HCT116 (cell line): Measurements from ENCODE around the gene PDLIM4. TPM values are rescaled to one million over a fixed set of nuclear protein-coding genes. Genes with fewer than 3 reads are reported as not detected.

ENCODE experiments used
- ATAC-seq: fragments of 200-7000 bp; cut with Tn5 transposase; 2 replicates; pipeline ENCODE4 v1.9.1; 2020; ENCODE audit warnings: mild to moderate bottlenecking, moderate library complexity
- BruUV-seq: library from RNA; stranded (reverse); fragments of 400-500 nt; replicated peaks from 2 replicates; lab custom pipeline; 2021; lab: Mats Ljungman, UMichigan
- CTCF ChIA-PET: fragments of 300-600 bp; sonication (Branson Sonifier 250); formaldehyde crosslinking; loops from one replicate; lab custom pipeline; 2021; ENCODE audit warnings: antibody characterized with exemption; lab: Charles Lee
- POLR2A ChIA-PET: fragments of 300-600, 350-600 bp; sonication (Branson Sonifier 250); formaldehyde crosslinking; loops from one replicate; lab custom pipeline; 2021; ENCODE audit warnings: antibody characterized with exemption; lab: Charles Lee
- RAD21 ChIA-PET, 2 experiments: fragments of 300-600 bp; sonication (Branson Sonifier 250); formaldehyde crosslinking; loops; one replicate each; lab custom pipeline; 2023; ENCODE audit warnings: low total read pairs in 2 of 2; ENCODE audit not compliant: uncharacterized antibody in 2 of 2, unreplicated experiment in 2 of 2, low non-redundant PET in 1 of 2; lab: Charles Lee
- DNase-seq: peaks from one replicate; pipeline ENCODE4 v3.0.0-alpha.2; 2010; ENCODE audit warnings: low read depth, low spot score
- H2AFZ ChIP-seq: fragments of 200-600 bp; shearing (Covaris generic), sonication (generic); 2 replicates; pipeline ENCODE4 v1.6.1; 2017; ENCODE audit warnings: low read depth, mixed run types, mixed read lengths, antibody characterized with exemption, low read length; ENCODE audit not compliant: poor library complexity, severe bottlenecking
- H3K27ac ChIP-seq: 2 replicates; pipeline ENCODE4 v1.5.1; 2012; ENCODE audit warnings: low read depth, low read length
- H3K27me3 ChIP-seq: fragments of 200-600 bp; sonication (generic); 2 replicates; pipeline ENCODE4 v1.6.1; 2016; ENCODE audit warnings: mixed run types, low read length, mixed read lengths; ENCODE audit not compliant: insufficient read depth
- H3K36me3 ChIP-seq, 2 experiments: fragments of 200-500 bp in 1 of 2; fragments of 200-600 bp in 1 of 2; sonication (Bioruptor generic) in 1 of 2; sonication (generic) in 1 of 2; 2 replicates each; pipeline versions ENCODE4 v1.5.1 to v1.6.1; 2014 to 2016; ENCODE audit warnings: low read length in 2 of 2, inconsistent platforms in 1 of 2, mixed read lengths in 1 of 2, mixed run types in 1 of 2; ENCODE audit not compliant: insufficient read depth in 2 of 2, control insufficient read depth in 1 of 2
- H3K4me1 ChIP-seq, 2 experiments: fragments of 200-600 bp in 1 of 2; sonication (generic) in 1 of 2; 2 replicates each; pipeline versions ENCODE4 v1.5.1 to v1.6.1; 2012 to 2017; ENCODE audit warnings: low read length in 2 of 2, inconsistent platforms in 1 of 2, mild to moderate bottlenecking in 1 of 2, mixed read lengths in 1 of 2, mixed run types in 1 of 2, moderate library complexity in 1 of 2; ENCODE audit not compliant: insufficient read depth in 2 of 2, control insufficient read depth in 1 of 2
- H3K4me2 ChIP-seq: fragments of 200-600 bp; sonication (generic); 2 replicates; pipeline ENCODE4 v1.6.1; 2017; ENCODE audit warnings: mixed run types, low read length, mixed read lengths
- H3K4me3 ChIP-seq, 2 experiments: fragments of 200-600 bp in 1 of 2; sonication (generic) in 1 of 2; replicated peaks in 1 of 2; 2 replicates each; pipeline ENCODE4 v1.5.1; 2011 to 2016; ENCODE audit warnings: low read length in 2 of 2, control low read depth in 1 of 2, low read depth in 1 of 2, mild to moderate bottlenecking in 1 of 2, mixed read lengths in 1 of 2, mixed run types in 1 of 2
- H3K79me2 ChIP-seq: fragments of 200-600 bp; sonication (generic); 2 replicates; pipeline ENCODE4 v1.6.1; 2017; ENCODE audit warnings: mild to moderate bottlenecking, mixed run types, low read length, moderate library complexity, mixed read lengths; ENCODE audit not compliant: insufficient read depth
- H3K9ac ChIP-seq: fragments of 200-600 bp; sonication (generic); 2 replicates; pipeline ENCODE4 v1.6.1; 2016; ENCODE audit warnings: low read length, mixed read lengths
- H3K9me2 ChIP-seq: fragments of 200-600 bp; sonication (generic), shearing (Covaris generic); 2 replicates; pipeline ENCODE4 v1.6.1; 2017; ENCODE audit warnings: mixed run types, mild to moderate bottlenecking, moderate library complexity; ENCODE audit not compliant: insufficient read depth
- H3K9me3 ChIP-seq, 2 experiments: fragments of 200-500 bp in 1 of 2; fragments of 200-600 bp in 1 of 2; sonication (Bioruptor generic) in 1 of 2; sonication (generic) in 1 of 2; 2 replicates each; pipeline ENCODE4 v1.6.1; 2014 to 2017; ENCODE audit warnings: low read length in 2 of 2, mixed read lengths in 2 of 2, inconsistent platforms in 1 of 2, low read depth in 1 of 2, mild to moderate bottlenecking in 1 of 2, mixed run types in 1 of 2, moderate library complexity in 1 of 2; ENCODE audit not compliant: control insufficient read depth in 1 of 2, insufficient read depth in 1 of 2
- H4K20me1 ChIP-seq: fragments of 200-600 bp; sonication (generic), shearing (Covaris generic); 2 replicates; pipeline ENCODE4 v1.6.1; 2017; ENCODE audit warnings: mixed run types, mild to moderate bottlenecking, moderate library complexity; ENCODE audit not compliant: insufficient read depth
- EGR1 ChIP-seq: IDR thresholded peaks from 2 replicates; pipeline ENCODE4 v1.6.1; 2012; ENCODE audit warnings: low read depth
- ELF1 ChIP-seq: IDR thresholded peaks from 2 replicates; pipeline ENCODE4 v1.6.1; 2012; ENCODE audit warnings: low read depth, borderline replicate concordance
- EZH2 ChIP-seq: fragments of 200-600 bp; sonication (generic); IDR thresholded peaks from 2 replicates; pipeline ENCODE4 v1.6.1; 2017; ENCODE audit warnings: antibody characterized with exemption, mixed run types
- EZH2phosphoT487 ChIP-seq: fragments of 200-600 bp; IDR thresholded peaks from 2 replicates; pipeline ENCODE4 v1.6.1; 2018; ENCODE audit warnings: antibody characterized with exemption, borderline replicate concordance
- FOSL1 ChIP-seq: IDR thresholded peaks from 2 replicates; pipeline ENCODE4 v1.6.1; 2012; ENCODE audit warnings: low read depth
- JUND ChIP-seq: IDR thresholded peaks from 2 replicates; pipeline ENCODE4 v1.6.1; 2012
- POLR2A ChIP-seq: IDR thresholded peaks from 2 replicates; pipeline ENCODE4 v1.7.0; 2011; ENCODE audit warnings: borderline replicate concordance; ENCODE audit not compliant: insufficient read depth, insufficient read length; ENCODE audit errors: extremely low read depth
- RAD21 ChIP-seq: IDR thresholded peaks from 2 replicates; pipeline ENCODE4 v1.6.1; 2012; ENCODE audit warnings: low read depth, mild to moderate bottlenecking
- SIN3A ChIP-seq: IDR thresholded peaks from 2 replicates; pipeline ENCODE4 v1.6.1; 2012; ENCODE audit warnings: low read depth
- SP1 ChIP-seq: IDR thresholded peaks from 2 replicates; pipeline ENCODE4 v1.6.1; 2012; ENCODE audit warnings: low read depth
- SRF ChIP-seq: IDR thresholded peaks from 2 replicates; pipeline ENCODE4 v1.6.1; 2012; ENCODE audit warnings: low read depth
- TCF7L2 ChIP-seq: IDR thresholded peaks from 2 replicates; pipeline ENCODE4 v1.7.0; 2011; ENCODE audit warnings: borderline replicate concordance, inconsistent platforms; ENCODE audit not compliant: insufficient read depth, insufficient read length; ENCODE audit errors: extremely low read depth
- YY1 ChIP-seq: IDR thresholded peaks from 2 replicates; pipeline ENCODE4 v1.6.1; 2011; ENCODE audit warnings: low read length, low read depth, moderate library complexity, mild to moderate bottlenecking; ENCODE audit not compliant: insufficient replicate concordance; ENCODE audit errors: extremely low read depth
- ZFX ChIP-seq: fragments of 450-650 bp; IDR thresholded peaks from 2 replicates; pipeline ENCODE4 v1.6.1; 2017
- intact Hi-C: fragments of 100-400 bp; cut with micrococcal nuclease; formaldehyde crosslinking; loops from 2 replicates; pipeline ENCODE4 v1.10.0; 2022
- total RNA-seq: library from RNA; stranded (reverse); gene quantifications from one replicate; pipeline ENCODE4 v1.2.1, GENCODE V29; 2021; ENCODE audit not compliant: unreplicated experiment
- TF ChIP-seq, protein P1 (sequence below), 3 experiments: fragments of 200-600 bp in 1 of 3; sonication (generic) in 1 of 3; IDR thresholded peaks in 2 of 3; conservative IDR thresholded peaks in 1 of 3; 2 replicates each; pipeline ENCODE4 v1.5.1; 2012 to 2017; ENCODE audit warnings: low read depth in 2 of 3, low read length in 2 of 3, antibody characterized with exemption in 1 of 3, borderline replicate concordance in 1 of 3, control low read depth in 1 of 3, mild to moderate bottlenecking in 1 of 3, mixed read lengths in 1 of 3, mixed run types in 1 of 3, moderate library complexity in 1 of 3; ENCODE audit not compliant: insufficient read depth in 1 of 3
- TF ChIP-seq, protein P2 (sequence below): IDR thresholded peaks from 2 replicates; pipeline ENCODE4 v1.6.1; 2012
- TF ChIP-seq, protein P3 (sequence below): IDR thresholded peaks from 2 replicates; pipeline ENCODE4 v1.6.1; 2012
- TF ChIP-seq, protein P4 (sequence below): IDR thresholded peaks from 2 replicates; pipeline ENCODE4 v1.6.1; 2011; ENCODE audit warnings: mild to moderate bottlenecking, low read length, moderate library complexity; ENCODE audit not compliant: insufficient replicate concordance; ENCODE audit errors: extremely low read depth

PDLIM4 gene
- total RNA-seq, 1 experiment from 2014 or later = not detected

DNA sequence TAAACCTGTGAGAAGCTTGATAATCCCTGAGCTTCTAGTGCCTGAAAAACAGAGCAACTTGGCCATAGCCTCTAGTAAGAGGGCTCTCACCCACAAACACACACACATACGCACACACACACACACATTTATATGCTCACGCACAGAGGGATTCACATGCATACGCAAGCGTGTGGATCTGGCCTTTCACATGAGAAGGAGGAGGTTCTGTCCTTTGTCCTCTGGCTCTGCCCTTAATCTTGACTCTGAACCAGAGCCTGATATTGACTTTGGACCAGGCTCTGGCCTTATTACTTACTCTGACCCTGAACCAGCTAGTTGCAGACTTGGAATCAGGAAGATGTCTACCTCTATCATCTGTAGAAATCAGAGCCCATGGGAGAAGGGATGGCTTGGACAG lies 19.8 kb upstream of the PDLIM4 start:
- intact Hi-C loops = loop anchor here (2.0 kb wide), 1 partner anchor 173 kb away; no protein-coding TSS in a partner anchor
- no peaks in the 10 kb centered on the region for H3K36me3 ChIP-seq
- DNase-seq (no peak), ATAC-seq (no peak)
- H4K20me1 ChIP-seq = no peaks in the 10 kb centered on the region
- no peaks in the 10 kb centered on the region for H3K9me3 ChIP-seq
- POLR2A ChIA-PET = interaction anchor here (1.3 to 2.2 kb wide), 3 partner anchors 9 to 56 kb away, joined by 3 to 16 read pairs (median 7); partner anchors contain the start of genes P4HA2 and SLC22A4
- no TSS peak for BruUV-seq
- no peak for TF ChIP-seq EZH2
- TF ChIP-seq SP1 = no peak
- TF ChIP-seq, protein P1, sequence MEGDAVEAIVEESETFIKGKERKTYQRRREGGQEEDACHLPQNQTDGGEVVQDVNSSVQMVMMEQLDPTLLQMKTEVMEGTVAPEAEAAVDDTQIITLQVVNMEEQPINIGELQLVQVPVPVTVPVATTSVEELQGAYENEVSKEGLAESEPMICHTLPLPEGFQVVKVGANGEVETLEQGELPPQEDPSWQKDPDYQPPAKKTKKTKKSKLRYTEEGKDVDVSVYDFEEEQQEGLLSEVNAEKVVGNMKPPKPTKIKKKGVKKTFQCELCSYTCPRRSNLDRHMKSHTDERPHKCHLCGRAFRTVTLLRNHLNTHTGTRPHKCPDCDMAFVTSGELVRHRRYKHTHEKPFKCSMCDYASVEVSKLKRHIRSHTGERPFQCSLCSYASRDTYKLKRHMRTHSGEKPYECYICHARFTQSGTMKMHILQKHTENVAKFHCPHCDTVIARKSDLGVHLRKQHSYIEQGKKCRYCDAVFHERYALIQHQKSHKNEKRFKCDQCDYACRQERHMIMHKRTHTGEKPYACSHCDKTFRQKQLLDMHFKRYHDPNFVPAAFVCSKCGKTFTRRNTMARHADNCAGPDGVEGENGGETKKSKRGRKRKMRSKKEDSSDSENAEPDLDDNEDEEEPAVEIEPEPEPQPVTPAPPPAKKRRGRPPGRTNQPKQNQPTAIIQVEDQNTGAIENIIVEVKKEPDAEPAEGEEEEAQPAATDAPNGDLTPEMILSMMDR (IDR thresholded peaks at IDR 0.05 in 2 of 3, conservative IDR thresholded peaks at IDR 0.05 in 1 of 3; ENCODE audit: borderline replicate concordance in 1 of 3, insufficient read depth in 1 of 3, low read depth in 2 of 3, low read length in 2 of 3) = no peak
- no peak for TF ChIP-seq RAD21
- TF ChIP-seq YY1 = no peak
- TF ChIP-seq, protein P2, sequence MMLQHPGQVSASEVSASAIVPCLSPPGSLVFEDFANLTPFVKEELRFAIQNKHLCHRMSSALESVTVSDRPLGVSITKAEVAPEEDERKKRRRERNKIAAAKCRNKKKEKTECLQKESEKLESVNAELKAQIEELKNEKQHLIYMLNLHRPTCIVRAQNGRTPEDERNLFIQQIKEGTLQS = no peak
- TF ChIP-seq POLR2A = no peak
- TF ChIP-seq TCF7L2 = no peak
- no peak for TF ChIP-seq FOSL1
- TF ChIP-seq EGR1 = no peak
- TF ChIP-seq ZFX = no peak
- no peak for TF ChIP-seq JUND
- no peak for TF ChIP-seq SIN3A
- TF ChIP-seq, protein P3, sequence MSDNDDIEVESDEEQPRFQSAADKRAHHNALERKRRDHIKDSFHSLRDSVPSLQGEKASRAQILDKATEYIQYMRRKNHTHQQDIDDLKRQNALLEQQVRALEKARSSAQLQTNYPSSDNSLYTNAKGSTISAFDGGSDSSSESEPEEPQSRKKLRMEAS = no peak
- TF ChIP-seq, protein P4, sequence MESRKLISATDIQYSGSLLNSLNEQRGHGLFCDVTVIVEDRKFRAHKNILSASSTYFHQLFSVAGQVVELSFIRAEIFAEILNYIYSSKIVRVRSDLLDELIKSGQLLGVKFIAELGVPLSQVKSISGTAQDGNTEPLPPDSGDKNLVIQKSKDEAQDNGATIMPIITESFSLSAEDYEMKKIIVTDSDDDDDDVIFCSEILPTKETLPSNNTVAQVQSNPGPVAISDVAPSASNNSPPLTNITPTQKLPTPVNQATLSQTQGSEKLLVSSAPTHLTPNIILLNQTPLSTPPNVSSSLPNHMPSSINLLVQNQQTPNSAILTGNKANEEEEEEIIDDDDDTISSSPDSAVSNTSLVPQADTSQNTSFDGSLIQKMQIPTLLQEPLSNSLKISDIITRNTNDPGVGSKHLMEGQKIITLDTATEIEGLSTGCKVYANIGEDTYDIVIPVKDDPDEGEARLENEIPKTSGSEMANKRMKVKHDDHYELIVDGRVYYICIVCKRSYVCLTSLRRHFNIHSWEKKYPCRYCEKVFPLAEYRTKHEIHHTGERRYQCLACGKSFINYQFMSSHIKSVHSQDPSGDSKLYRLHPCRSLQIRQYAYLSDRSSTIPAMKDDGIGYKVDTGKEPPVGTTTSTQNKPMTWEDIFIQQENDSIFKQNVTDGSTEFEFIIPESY = no peak
- TF ChIP-seq EZH2phosphoT487 = no peak
- TF ChIP-seq SRF = no peak
- no peak for TF ChIP-seq ELF1
- CTCF ChIA-PET = interaction anchor here (0.6 to 2.2 kb wide), 21 partner anchors 9 to 263 kb away, joined by 3 to 19 read pairs (median 6); partner anchors contain the start of genes P4HA2, SLC22A4 and SLC22A5
- no peaks in the 10 kb centered on the region for H3K9me2 ChIP-seq
- H3K79me2 ChIP-seq = no peaks in the 10 kb centered on the region
- no peaks in the 10 kb centered on the region for H3K4me1 ChIP-seq
- H2AFZ ChIP-seq = no peak overlapping the region
- no peak overlapping the region for H3K9ac ChIP-seq
- H3K4me3 ChIP-seq = no peak overlapping the region
- no peak overlapping the region for H3K4me2 ChIP-seq
- RAD21 ChIA-PET = interaction anchor here in 1 of 2 experiments (0.9 kb wide), 1 partner anchor 56 kb away, joined by 6 read pairs; the partner anchor contains the start of gene SLC22A4
- H3K27ac ChIP-seq = no peak overlapping the region
- no peaks in the 10 kb centered on the region for H3K27me3 ChIP-seq
